KBM-7 (cell line): ENCODE results near the gene TMEM238.

Experiments
- DNase-seq: peaks from one replicate; pipeline ENCODE4 v3.0.0-alpha.2; 2015
- in situ Hi-C: fragments of 300-500 bp; cut with MboI; formaldehyde crosslinking; loops from 2 replicates; pipeline ENCODE4 v1.14.3; 2020; ENCODE audit warnings: low sequenced_read_pairs, low pct_unique_long_range_greater_than_20kb, mixed read lengths

TMEM238 gene

GRCh38 chr19:55384920-55385723 lies 1.0 kb upstream of the TMEM238 start:
- in situ Hi-C loops, result no loop called here
- DNase-seq, result peak; percentile 96

DNA sequence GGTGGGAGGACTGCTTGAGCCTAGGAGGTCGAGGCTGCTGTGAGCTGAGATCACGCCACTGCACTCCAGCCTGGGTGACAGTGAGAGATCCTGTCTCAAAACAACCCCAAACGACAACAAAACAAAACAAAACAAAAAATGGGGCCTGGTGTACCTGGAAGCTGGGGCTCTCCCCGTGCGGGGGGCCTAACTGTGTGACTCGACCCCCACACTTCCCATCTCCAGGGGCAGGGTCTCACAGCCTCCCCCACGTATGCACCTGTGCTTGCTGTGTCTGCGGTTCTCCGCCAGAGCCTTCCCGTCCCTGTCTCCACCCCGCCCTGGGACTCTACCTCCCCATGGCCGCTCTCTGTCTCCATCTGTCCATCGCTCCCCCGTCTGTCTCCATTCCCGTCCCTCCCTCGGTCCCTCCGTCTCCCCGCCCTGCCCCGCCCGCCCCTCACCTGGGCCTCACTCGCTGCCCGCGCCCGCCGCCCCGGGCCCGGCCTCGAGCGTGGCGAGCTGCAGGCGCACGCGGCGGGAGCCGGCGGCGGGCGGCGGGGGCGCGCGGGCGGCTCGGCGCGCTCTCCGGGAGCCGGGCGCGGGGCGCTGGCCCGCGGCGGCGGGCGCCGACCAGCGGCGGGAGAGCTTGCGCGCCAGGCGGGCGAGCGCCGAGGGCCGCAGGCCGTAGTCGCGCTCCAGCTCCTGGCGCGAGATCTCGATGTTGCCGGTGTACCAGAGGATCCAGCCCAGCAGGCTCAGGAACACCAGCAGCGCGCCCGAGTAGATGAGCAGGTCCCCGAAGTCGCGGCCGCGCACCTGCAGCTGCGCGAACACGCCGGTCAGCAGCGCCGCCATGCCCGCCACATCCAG lies 587 bp downstream of the TMEM238 start:
- no peak for DNase-seq
- in situ Hi-C loops, result no loop called here

DNA sequence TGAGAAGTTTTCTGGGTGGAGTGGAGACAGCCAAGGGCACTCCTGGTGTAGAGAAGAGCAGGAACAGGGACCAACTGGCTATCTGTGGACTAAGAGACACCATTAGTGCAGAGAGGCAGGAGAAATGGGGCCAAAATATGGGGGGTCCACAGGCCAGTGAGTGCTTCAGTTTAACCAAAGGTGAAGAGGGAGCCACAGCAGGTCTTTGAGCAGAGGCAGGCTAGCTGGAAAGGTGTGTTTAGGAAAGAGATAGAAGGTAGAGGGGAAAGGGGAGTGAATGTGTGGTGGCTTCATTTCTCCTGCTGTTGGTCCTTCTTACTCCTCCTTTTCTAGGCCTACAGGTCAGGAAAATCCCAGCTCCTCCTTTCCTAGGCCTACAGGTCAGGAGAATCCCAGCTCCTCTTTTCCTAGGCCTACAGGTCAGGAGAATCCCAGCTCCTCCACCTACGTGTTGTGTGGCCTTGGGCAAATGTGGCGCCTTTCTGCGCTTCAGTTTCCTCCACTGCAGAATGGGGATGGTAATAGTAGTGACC lies 1.5 kb downstream of the TMEM238 start:
- in situ Hi-C loops, result no loop called here
- no peak for DNase-seq

DNA sequence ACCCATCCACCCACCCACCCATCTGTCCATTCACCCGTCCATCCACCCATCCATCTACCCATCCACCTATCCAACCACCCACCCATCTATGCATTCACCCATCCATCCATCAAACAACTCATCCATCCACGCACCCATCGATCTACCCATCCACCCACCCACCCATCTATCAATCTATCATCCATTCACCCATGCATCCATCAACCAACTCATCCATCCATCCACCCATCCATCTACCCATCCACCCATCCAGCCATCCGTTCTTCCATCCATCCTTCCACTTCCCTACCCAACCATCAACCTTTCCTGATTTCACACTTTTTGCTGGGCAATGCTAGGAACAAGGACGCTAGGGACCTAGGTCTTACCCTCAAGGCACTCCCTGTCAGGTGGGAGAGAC lies 2.1 kb downstream of the TMEM238 start:
- DNase-seq, result no peak
- in situ Hi-C loops, result no loop called here

DNA sequence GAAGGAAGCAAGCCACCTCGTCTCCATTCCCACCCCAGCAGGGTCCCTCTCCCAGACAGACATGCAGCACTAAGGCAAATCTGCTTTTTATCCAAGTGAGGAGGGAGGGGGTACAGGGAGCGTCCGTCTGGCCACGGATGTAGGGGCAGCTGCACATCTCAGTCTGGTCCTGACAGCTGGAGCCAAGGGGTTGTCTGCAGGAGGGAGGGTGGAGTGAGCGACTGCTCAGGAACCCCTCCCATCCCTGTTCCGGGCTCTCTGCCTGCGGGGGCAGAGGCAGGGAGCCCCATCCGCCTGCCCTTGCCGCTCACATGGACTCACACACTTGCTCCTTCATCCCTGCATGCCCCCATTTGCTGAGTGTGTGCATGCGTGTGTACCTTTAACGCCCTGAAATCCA lies 4.9 kb downstream of the TMEM238 start:
- DNase-seq, result no peak
- in situ Hi-C loops, result no loop called here

DNA sequence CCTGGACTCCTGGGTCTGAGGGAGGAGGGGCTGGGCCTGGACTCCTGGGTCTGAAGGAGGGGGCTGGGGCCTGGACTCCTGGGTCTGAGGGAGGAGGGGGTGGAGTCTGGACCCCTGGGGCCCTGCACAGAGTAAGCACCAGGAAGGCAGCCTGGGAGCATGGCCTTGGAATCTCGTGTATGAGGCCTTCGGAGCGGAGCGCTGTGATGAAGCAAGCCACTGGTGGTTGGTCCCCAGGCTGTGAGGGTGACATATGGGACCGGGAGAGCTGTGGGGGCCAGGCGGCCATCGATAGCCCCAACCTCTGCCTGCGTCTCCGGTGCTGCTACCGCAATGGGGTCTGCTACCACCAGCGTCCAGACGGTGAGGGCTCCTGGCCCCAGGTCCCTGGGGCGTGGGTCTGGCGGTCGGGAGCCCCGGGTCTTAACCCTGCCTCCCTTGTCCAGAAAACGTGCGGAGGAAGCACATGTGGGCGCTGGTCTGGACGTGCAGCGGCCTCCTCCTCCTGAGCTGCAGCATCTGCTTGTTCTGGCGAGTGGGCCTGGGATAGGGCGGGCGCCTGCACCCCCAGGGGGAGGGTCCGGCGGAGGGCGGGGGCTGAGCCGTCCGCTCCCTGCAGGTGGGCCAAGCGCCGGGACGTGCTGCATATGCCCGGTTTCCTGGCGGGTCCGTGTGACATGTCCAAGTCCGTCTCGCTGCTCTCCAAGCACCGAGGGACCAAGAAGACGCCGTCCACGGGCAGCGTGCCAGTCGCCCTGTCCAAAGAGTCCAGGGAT lies 6.5 kb downstream of the TMEM238 start:
- in situ Hi-C loops, result no loop called here
- DNase-seq, result no peak

DNA sequence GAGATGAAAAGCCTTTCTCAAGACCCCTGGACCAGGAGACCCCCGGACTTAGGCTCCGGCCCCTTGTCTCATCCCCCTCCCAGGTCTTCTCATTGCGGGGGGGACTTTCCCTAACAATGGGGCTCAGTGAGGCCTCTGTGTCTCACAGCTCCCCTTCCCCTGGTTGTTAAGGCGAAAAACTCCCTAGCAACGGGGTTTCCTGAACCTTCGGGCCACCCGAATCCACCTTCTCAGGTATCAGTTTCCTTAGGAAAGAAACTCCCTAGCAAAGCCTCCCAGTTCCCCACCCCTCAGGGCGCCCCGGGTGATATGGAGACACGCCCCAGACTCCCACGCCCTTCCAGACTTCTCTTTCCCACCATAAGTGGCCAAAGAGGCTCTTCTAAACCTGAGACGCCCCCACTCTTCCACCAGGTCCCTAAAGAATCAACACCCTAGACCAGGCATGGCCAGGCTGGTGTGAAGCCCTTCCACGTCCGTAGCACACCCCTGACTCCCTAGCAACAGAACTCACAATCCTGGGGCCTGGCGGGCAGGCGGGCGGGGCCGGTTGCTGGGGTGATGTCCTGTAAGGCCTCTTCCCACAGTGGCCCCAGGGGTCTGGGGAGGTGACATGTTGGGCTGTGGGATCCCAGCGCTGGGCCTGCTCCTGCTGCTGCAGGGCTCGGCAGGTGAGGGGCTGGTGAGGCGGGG lies 7.7 kb downstream of the TMEM238 start, which contains the start of gene TMEM190:
TMEM190 (plus strand) TSS at position 586 of the 693 bp plus-strand sequence; CDS start at position 614, 28 bp downstream.
- in situ Hi-C loops, result no loop called here
- no peak for DNase-seq

GRCh38 chr19:55373993-55374757 lies 9.9 kb downstream of the TMEM238 start:
- no peak for DNase-seq
- in situ Hi-C loops, result no loop called here

GRCh38 chr19:55373306-55373992 lies 10.6 kb downstream of the TMEM238 start:
- no peak for DNase-seq
- in situ Hi-C loops, result no loop called here

- in situ Hi-C loops, result no loop called here
- no peak for DNase-seq
Observed at GRCh38 chr19:55372316-55373081, 11.6 kb downstream of the TMEM238 start.

GRCh38 chr19:55370305-55370988 lies 13.6 kb downstream of the TMEM238 start, which contains the start of gene IL11:
TSS of gene IL11 (minus strand) at chr19:55370463. CDS start at chr19:55370310, 153 bp downstream.
- in situ Hi-C loops, result no loop called here
- DNase-seq, result no peak

DNA sequence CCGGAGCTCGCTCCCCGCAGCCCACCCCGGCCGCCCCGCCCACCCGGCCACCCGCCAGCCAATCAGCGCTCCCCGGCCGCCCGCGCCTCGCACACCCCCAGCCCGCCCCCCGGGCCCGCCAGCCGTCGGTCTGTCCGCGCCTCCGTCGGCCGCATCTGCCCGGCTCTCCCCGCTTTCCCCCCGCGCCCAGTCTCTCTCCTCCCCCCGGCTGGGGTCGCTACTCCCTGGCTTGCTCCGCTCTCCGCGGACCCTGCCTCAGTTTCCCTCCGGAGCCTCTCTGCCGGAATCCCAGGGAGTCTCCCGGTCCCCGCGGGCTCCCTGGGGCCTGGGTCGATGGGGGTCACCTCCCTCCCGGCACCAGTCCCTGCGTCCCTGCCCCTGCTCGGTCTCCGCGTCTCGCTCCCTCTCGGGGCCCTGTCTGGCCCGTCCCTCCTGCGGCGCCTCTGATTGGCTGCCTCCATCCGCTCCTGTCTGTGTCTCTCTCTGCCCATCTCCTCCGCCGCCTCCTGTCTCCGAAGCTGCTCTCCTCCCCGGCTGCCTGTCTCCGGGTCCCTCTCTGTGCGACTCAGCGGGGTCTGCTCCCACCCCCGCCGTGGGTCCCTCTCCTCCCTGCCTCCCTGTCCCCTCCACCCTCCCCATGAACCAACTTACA lies 14.3 kb downstream of the TMEM238 start:
- no peak for DNase-seq
- in situ Hi-C loops, result no loop called here

- DNase-seq, result no peak
- in situ Hi-C loops, result no loop called here
Observed at GRCh38 chr19:55368701-55369563, 15.2 kb downstream of the TMEM238 start.

- in situ Hi-C loops, result no loop called here
- DNase-seq, result no peak
Observed at GRCh38 chr19:55368106-55368505, 16.0 kb downstream of the TMEM238 start.

- in situ Hi-C loops, result no loop called here
Observed at GRCh38 chr19:55366790-55367189, 17.3 kb downstream of the TMEM238 start.

More at GRCh38 chr19:55366790-55367189, 17.3 kb downstream of the TMEM238 start:
- no peak for DNase-seq
